ENCODE measurements around the gene HSD3B2. TPM values are rescaled to one million over a fixed set of nuclear protein-coding genes. Genes with fewer than 3 reads are reported as not detected.

Gene HSD3B2
- total RNA-seq, 4 donors from 2014 or later = 3.0 to 125 (median 46.4) TPM

DNA sequence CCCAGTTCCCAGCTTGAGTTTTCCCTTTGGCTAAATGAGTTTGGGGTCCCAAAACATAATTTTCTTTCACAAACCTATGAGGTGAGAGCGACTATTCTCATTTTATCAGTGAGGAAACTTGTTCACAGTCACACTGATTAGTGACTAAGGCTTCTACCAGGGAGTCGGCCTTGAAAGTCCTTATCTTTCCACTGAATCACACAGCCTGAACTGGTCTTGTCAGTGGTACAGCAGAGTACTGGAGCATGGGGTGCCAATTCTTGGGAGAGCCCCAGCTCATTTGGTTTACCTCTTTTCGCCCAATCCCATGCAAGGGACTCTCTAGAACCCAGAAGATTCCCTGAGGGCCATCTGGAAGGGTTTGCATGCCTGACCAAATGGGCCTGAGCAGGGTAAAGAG lies 16.9 kb downstream of the HSD3B2 start:
- Histone ChIP-seq H3K36me3 (no peaks in the 10 kb centered on the region), H3K4me1 (no peaks in the 10 kb centered on the region), H3K4me3 (no peak overlapping the region), H3K9me3 (no peaks in the 10 kb centered on the region), H3K27me3 (no peaks in the 10 kb centered on the region), H3K27ac (no peak overlapping the region)
- in situ Hi-C loops (cut with MboI; ENCODE audit: low pct_ligation_motif_present in 1 of 4, low pct_unique_long_range_greater_than_20kb in 1 of 4, low sequenced_read_pairs in 3 of 4) (no loop called here), intact Hi-C loops (cut with DNase I; ENCODE audit: low total_unique reads) (no loop called here)
- WGBS, 2 donors (ENCODE audit: low coverage in 1 of 2) = 63 to 70% methylated on average over 2 to 3 of the region's 3 CpGs
- TF ChIP-seq POLR2AphosphoS5 (IDR thresholded peaks at IDR 0.05) = no peak
- no peak for TF ChIP-seq EP300 (IDR thresholded peaks at IDR 0.05; ENCODE audit: low read depth)
- no peak for TF ChIP-seq POLR2A (IDR thresholded peaks at IDR 0.05)
- TF ChIP-seq, protein P1, sequence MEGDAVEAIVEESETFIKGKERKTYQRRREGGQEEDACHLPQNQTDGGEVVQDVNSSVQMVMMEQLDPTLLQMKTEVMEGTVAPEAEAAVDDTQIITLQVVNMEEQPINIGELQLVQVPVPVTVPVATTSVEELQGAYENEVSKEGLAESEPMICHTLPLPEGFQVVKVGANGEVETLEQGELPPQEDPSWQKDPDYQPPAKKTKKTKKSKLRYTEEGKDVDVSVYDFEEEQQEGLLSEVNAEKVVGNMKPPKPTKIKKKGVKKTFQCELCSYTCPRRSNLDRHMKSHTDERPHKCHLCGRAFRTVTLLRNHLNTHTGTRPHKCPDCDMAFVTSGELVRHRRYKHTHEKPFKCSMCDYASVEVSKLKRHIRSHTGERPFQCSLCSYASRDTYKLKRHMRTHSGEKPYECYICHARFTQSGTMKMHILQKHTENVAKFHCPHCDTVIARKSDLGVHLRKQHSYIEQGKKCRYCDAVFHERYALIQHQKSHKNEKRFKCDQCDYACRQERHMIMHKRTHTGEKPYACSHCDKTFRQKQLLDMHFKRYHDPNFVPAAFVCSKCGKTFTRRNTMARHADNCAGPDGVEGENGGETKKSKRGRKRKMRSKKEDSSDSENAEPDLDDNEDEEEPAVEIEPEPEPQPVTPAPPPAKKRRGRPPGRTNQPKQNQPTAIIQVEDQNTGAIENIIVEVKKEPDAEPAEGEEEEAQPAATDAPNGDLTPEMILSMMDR (IDR thresholded peaks at IDR 0.05) = no peak
- no peak for DNase-seq

DNA sequence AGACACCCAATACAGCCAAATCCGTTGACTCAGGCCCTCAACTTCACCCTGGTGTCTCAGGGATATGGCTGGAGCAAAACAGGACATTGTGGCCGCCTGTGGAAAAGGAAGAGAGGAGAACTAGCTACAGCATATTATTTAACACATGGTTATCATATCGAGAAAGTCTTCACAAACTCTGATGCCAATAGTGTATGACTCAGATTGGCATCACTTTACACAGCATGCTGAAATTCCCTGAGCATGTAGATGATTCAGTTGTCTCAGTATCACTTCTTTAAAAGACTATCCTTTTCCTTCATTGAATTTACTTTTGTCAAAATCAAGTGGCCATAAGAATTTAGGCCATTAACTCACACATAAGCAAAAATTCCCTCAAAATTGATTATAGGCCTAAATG lies 20.1 kb downstream of the HSD3B2 start:
- no peak for TF ChIP-seq POLR2AphosphoS5 (IDR thresholded peaks at IDR 0.05)
- TF ChIP-seq EP300 (IDR thresholded peaks at IDR 0.05; ENCODE audit: low read depth) = no peak
- TF ChIP-seq, protein P1 (IDR thresholded peaks at IDR 0.05) = no peak
- no peak for TF ChIP-seq POLR2A (IDR thresholded peaks at IDR 0.05)
- Histone ChIP-seq H3K4me1 (no peaks in the 10 kb centered on the region), H3K27me3 (no peaks in the 10 kb centered on the region), H3K27ac (no peak overlapping the region), H3K4me3 (no peak overlapping the region), H3K36me3 (no peaks in the 10 kb centered on the region), H3K9me3 (no peaks in the 10 kb centered on the region)
- DNase-seq = no peak
- intact Hi-C loops (cut with DNase I; ENCODE audit: low total_unique reads) (no loop called here), in situ Hi-C loops (cut with MboI; ENCODE audit: low pct_ligation_motif_present in 1 of 4, low pct_unique_long_range_greater_than_20kb in 1 of 4, low sequenced_read_pairs in 3 of 4) (no loop called here)
- WGBS, 2 donors (ENCODE audit: low coverage in 1 of 2) = 70 to 74% methylated on average over 3 of the region's 3 CpGs

DNA sequence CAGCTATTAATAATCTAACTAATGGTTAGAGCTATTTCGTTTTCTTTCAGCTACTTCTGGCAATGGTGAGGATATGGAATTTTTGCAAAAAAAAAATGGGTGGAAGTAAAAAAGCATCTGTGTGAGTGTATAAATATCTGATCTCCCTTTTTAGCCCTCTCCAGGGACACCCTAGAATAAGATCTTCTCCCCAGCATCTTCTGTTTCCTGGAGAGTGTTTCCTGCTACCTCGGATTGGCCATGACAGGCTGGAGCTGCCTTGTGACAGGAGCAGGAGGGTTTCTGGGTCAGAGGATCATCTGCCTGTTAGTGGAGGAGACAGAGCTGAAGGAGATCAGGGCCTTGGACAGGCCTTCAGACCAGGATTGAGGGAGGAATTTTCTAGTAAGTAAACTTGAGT lies 23.8 kb downstream of the HSD3B2 start:
- Histone ChIP-seq H3K27me3 (no peaks in the 10 kb centered on the region), H3K27ac (no peak overlapping the region), H3K36me3 (no peaks in the 10 kb centered on the region), H3K4me3 (no peak overlapping the region), H3K4me1 (no peaks in the 10 kb centered on the region), H3K9me3 (no peaks in the 10 kb centered on the region)
- in situ Hi-C loops (cut with MboI; ENCODE audit: low pct_ligation_motif_present in 1 of 4, low pct_unique_long_range_greater_than_20kb in 1 of 4, low sequenced_read_pairs in 3 of 4) = no loop called here
- WGBS, 2 donors (ENCODE audit: low coverage in 1 of 2) = 56% methylated on average over 2 of the region's 2 CpGs; no CpG with 5 or more reads in 1 of the 2 donors
- intact Hi-C loops (cut with DNase I; ENCODE audit: low total_unique reads) = no loop called here
- TF ChIP-seq POLR2A (IDR thresholded peaks at IDR 0.05) (no peak), EP300 (IDR thresholded peaks at IDR 0.05; ENCODE audit: low read depth) (no peak), POLR2AphosphoS5 (IDR thresholded peaks at IDR 0.05) (no peak)
- TF ChIP-seq, protein P1 (IDR thresholded peaks at IDR 0.05) = no peak
- no peak for DNase-seq

DNA sequence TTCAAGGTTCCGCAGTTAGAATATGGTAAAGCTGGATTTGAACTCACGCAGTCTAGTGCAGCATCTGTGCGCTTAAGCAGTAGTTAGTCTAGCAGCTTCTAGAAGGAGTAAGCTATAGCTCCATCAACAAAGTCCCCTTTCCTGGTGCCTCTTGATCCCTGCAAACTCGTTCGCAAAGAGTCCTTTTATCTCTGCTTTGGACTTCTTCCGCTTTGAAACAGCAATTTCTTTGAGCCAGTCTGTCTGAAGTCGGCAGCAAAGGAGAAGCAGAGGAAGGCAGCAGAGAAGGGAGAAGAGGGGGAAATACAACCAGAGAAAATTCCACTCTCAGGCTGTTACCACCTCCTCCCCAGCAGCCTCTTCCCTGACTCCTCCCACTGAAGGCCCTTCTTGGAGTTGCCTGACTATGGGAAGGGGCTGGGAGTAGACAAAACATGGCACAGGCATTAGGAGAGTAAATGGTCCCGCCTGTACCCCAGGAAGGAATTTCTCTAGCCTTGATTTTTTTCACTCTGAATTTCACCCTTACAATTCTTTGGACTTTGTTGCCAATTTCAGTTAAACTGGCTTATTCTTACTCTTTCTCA lies 25.9 kb downstream of the HSD3B2 start:
- DNase-seq = no peak
- Histone ChIP-seq H3K27ac (no peak overlapping the region), H3K27me3 (no peaks in the 10 kb centered on the region), H3K4me3 (no peak overlapping the region), H3K9me3 (no peaks in the 10 kb centered on the region), H3K4me1 (no peaks in the 10 kb centered on the region), H3K36me3 (no peaks in the 10 kb centered on the region)
- 72 to 94% methylated on average over 6 to 8 of the region's 8 CpGs for WGBS, 2 donors (ENCODE audit: low coverage in 1 of 2)
- TF ChIP-seq POLR2AphosphoS5 (IDR thresholded peaks at IDR 0.05) (no peak), POLR2A (IDR thresholded peaks at IDR 0.05) (no peak), EP300 (IDR thresholded peaks at IDR 0.05; ENCODE audit: low read depth) (no peak)
- TF ChIP-seq, protein P1 (IDR thresholded peaks at IDR 0.05) = no peak
- in situ Hi-C loops (cut with MboI; ENCODE audit: low pct_ligation_motif_present in 1 of 4, low pct_unique_long_range_greater_than_20kb in 1 of 4, low sequenced_read_pairs in 3 of 4) (no loop called here), intact Hi-C loops (cut with DNase I; ENCODE audit: low total_unique reads) (no loop called here)

All from transverse colon (tissue), 4 donors.